Uterus (tissue), 4 donors: Measurements from ENCODE around the gene NSFL1C. TPM values are rescaled to one million over a fixed set of nuclear protein-coding genes. Genes with fewer than 3 reads are reported as not detected.

Experiments used
- DNase-seq, 2 donors: peaks; one replicate each; pipeline ENCODE4 v3.0.0-alpha.2; 2019 to 2020
- H3K27ac ChIP-seq, 2 donors: fragments of 200-600 bp; sonication (generic); 1 replicate in 1 of 2; 2 replicates in 1 of 2; pipeline ENCODE4 v1.5.1; 2016 to 2018
- H3K27me3 ChIP-seq, 2 donors: fragments of 200-600 bp; sonication (generic); one replicate each; pipeline ENCODE4 v1.5.1; 2018 to 2019; ENCODE audit warnings: control low read depth in 1 of 2
- H3K36me3 ChIP-seq, 2 donors: fragments of 200-600 bp; sonication (generic); one replicate each; pipeline ENCODE4 v1.5.1; 2019; ENCODE audit warnings: control low read depth in 1 of 2
- H3K4me1 ChIP-seq, 2 donors: fragments of 200-600 bp; sonication (generic); one replicate each; pipeline ENCODE4 v1.5.1; 2018 to 2019; ENCODE audit warnings: control low read depth in 1 of 2
- H3K4me3 ChIP-seq, 2 donors: fragments of 200-600 bp; sonication (generic); 1 replicate in 1 of 2; 2 replicates in 1 of 2; pipeline ENCODE4 v1.5.1; 2018 to 2019; ENCODE audit warnings: mild to moderate bottlenecking in 1 of 2
- H3K9me3 ChIP-seq, 2 donors: fragments of 200-600 bp; sonication (generic); one replicate each; pipeline ENCODE4 v1.5.1; 2019; ENCODE audit warnings: control low read depth in 1 of 2
- CTCF ChIP-seq, 4 experiments: fragments of 200-600 bp in 2 of 4; fragments of 450-650 bp in 2 of 4; sonication (generic) in 2 of 4; IDR thresholded peaks; one replicate each; pipeline ENCODE4 v1.5.1; 2016 to 2019; ENCODE audit warnings: antibody characterized with exemption in 4 of 4, mild to moderate bottlenecking in 2 of 4, moderate library complexity in 1 of 4
- POLR2A ChIP-seq, 2 donors: fragments of 450-650 bp; IDR thresholded peaks; one replicate each; pipeline ENCODE4 v1.6.1; 2016; ENCODE audit warnings: antibody characterized with exemption in 2 of 2, mild to moderate bottlenecking in 1 of 2, moderate library complexity in 1 of 2
- intact Hi-C: fragments of 100-400 bp; cut with DNase I; formaldehyde crosslinking; loops from one replicate; pipeline ENCODE4 v1.15.1; 2023; ENCODE audit warnings: low total_unique reads
- total RNA-seq, 4 donors: library from RNA; depleted of rRNA in 3 of 4; stranded (reverse); fragments of >200 nt in 3 of 4; gene quantifications; one replicate each; pipeline versions ENCODE4 v1.1.0 to v1.2.4, GENCODE V29; 2014 to 2023
- donor health status: DM: yes; HTN: yes; CAD: no.

Gene NSFL1C
- total RNA-seq, 4 donors from 2014 or later: 18.7 to 67.8 (median 35.8) TPM

GRCh38 chr20:1418350-1418749 lies 48.3 kb downstream of the NSFL1C start:
- no peak for DNase-seq
- no peak overlapping the region for H3K4me3 ChIP-seq
- intact Hi-C loops: no loop called here
- TF ChIP-seq CTCF (IDR thresholded peaks at IDR 0.05): no peak
- no peak for TF ChIP-seq POLR2A (IDR thresholded peaks at IDR 0.05)
- H3K4me1 ChIP-seq: no peaks in the 10 kb centered on the region
- no peaks in the 10 kb centered on the region for H3K9me3 ChIP-seq
- no peaks in the 10 kb centered on the region for H3K27me3 ChIP-seq
- H3K36me3 ChIP-seq: no peaks in the 10 kb centered on the region
- H3K27ac ChIP-seq: no peak overlapping the region

DNA sequence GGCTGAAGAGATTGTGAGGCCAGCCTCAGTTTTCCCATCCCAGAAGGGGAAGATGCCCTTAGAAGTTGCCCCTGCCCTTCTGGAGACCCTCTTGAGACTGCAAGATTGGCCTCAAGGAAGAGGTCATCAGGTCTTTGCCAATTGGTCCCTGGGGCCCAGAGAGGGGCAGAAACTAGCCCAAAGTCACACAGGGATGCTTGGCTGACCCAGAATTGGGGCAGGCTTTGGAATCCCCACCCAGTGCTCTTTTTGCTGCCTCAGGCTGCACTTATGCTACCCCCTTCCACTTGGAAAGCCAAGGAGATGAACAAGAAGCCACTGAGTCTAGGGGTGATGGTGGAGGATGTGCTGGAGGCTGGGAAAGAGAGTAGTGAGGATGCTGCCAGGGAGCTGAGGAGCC lies 48.9 kb downstream of the NSFL1C start:
- H3K27ac ChIP-seq: no peak overlapping the region
- intact Hi-C loops: no loop called here
- no peaks in the 10 kb centered on the region for H3K27me3 ChIP-seq
- DNase-seq: no peak
- no peaks in the 10 kb centered on the region for H3K4me1 ChIP-seq
- H3K9me3 ChIP-seq: no peaks in the 10 kb centered on the region
- H3K36me3 ChIP-seq: no peaks in the 10 kb centered on the region
- H3K4me3 ChIP-seq: no peak overlapping the region
- no peak for TF ChIP-seq CTCF (IDR thresholded peaks at IDR 0.05)
- no peak for TF ChIP-seq POLR2A (IDR thresholded peaks at IDR 0.05)

DNA sequence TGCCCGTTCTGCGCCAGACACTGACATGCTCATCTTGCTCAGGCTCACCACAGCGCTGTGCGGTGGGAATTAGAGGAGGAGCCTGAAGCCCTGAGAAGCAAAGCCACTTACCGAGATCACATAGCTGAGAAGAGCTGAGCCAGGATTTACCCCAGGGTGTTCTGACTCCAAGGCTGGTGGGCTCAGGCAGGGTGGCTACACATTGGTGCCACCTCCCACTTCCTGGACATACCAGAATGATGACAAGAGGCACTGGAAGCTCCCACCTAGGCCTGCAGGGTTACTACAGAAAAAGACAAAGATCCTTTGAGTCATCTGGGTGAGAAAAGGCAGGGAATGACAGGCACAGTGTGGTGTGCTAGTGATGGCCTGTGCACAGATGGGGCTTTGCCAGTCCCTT lies 49.4 kb downstream of the NSFL1C start:
- intact Hi-C loops: no loop called here

GRCh38 chr20:1415667-1416468 lies 50.8 kb downstream of the NSFL1C start:
- Histone ChIP-seq H3K27me3 (no peaks in the 10 kb centered on the region), H3K36me3 (no peaks in the 10 kb centered on the region), H3K4me1 (no peaks in the 10 kb centered on the region), H3K4me3 (no peak overlapping the region), H3K9me3 (no peaks in the 10 kb centered on the region), H3K27ac (no peak overlapping the region)
- no peak for DNase-seq
- intact Hi-C loops: no loop called here
- TF ChIP-seq POLR2A (IDR thresholded peaks at IDR 0.05) (no peak), CTCF (IDR thresholded peaks at IDR 0.05) (no peak)

More for the DNA sequence above, 49.4 kb downstream of the NSFL1C start:
- no peaks in the 10 kb centered on the region for H3K9me3 ChIP-seq
- DNase-seq: no peak
- no peaks in the 10 kb centered on the region for H3K4me1 ChIP-seq
- H3K36me3 ChIP-seq: no peaks in the 10 kb centered on the region
- H3K4me3 ChIP-seq: no peak overlapping the region
- TF ChIP-seq POLR2A (IDR thresholded peaks at IDR 0.05) (no peak), CTCF (IDR thresholded peaks at IDR 0.05) (no peak)
- H3K27ac ChIP-seq: no peak overlapping the region
- H3K27me3 ChIP-seq: no peaks in the 10 kb centered on the region

DNA sequence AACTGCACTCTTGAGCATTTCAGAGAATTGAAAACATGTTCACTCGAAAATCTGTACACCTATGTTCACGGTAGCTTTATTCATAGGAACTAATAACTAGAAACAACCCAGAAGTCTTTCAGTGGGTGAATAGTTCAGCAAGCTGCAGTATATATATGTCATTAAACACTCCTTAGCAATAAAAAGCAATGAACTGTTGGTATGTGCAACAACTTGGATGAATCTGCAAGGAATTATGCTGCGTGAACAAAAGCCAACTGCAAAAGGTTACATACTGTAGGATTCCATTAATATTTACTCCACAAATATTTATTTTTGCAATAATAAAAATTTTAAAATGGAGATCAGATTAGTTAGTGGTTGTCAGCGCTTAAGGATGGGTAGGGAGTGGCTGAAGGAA lies 51.7 kb downstream of the NSFL1C start:
- no peak for DNase-seq
- no peaks in the 10 kb centered on the region for H3K9me3 ChIP-seq
- intact Hi-C loops: no loop called here
- no peaks in the 10 kb centered on the region for H3K4me1 ChIP-seq
- H3K36me3 ChIP-seq: no peaks in the 10 kb centered on the region
- no peaks in the 10 kb centered on the region for H3K27me3 ChIP-seq
- no peak overlapping the region for H3K27ac ChIP-seq
- no peak overlapping the region for H3K4me3 ChIP-seq
- TF ChIP-seq CTCF (IDR thresholded peaks at IDR 0.05) (no peak), POLR2A (IDR thresholded peaks at IDR 0.05) (no peak)
